C4-2B (cell line): Measurements from ENCODE around the gene TIPARP.

Experiments
- H3K27ac ChIP-seq: fragments of 450-650 bp; 2 replicates; pipeline ENCODE4 v1.5.1; 2017
- ZFX ChIP-seq: fragments of 450-650 bp; IDR thresholded peaks from 2 replicates; pipeline ENCODE4 v1.6.1; 2017
- TF ChIP-seq, protein P1 (sequence below): fragments of 450-650 bp; conservative IDR thresholded peaks from 2 replicates; pipeline ENCODE4 v1.5.1; 2017; ENCODE audit warnings: mild to moderate bottlenecking

Gene TIPARP

DNA sequence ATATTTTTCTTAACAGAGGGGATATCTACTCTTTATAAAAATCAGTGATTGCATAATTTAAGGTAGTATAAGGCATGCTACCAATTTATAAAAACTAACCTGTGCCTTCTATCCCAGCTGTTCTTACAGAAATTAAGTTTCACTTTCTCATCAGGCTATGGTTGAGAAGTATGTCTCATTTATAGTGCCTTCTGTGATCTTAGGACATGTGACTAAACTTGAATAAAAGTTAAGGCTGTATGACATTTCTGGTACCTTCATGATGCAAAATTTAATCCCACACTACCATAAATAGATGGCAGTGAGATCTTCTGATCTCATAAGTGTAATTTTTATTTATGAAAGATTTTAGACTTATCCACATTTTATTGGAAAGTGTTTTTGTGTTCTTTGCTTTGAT is 12.6 kb downstream of the TIPARP start:
- no peak for TF ChIP-seq ZFX
- TF ChIP-seq, protein P1, sequence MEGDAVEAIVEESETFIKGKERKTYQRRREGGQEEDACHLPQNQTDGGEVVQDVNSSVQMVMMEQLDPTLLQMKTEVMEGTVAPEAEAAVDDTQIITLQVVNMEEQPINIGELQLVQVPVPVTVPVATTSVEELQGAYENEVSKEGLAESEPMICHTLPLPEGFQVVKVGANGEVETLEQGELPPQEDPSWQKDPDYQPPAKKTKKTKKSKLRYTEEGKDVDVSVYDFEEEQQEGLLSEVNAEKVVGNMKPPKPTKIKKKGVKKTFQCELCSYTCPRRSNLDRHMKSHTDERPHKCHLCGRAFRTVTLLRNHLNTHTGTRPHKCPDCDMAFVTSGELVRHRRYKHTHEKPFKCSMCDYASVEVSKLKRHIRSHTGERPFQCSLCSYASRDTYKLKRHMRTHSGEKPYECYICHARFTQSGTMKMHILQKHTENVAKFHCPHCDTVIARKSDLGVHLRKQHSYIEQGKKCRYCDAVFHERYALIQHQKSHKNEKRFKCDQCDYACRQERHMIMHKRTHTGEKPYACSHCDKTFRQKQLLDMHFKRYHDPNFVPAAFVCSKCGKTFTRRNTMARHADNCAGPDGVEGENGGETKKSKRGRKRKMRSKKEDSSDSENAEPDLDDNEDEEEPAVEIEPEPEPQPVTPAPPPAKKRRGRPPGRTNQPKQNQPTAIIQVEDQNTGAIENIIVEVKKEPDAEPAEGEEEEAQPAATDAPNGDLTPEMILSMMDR = no peak

DNA sequence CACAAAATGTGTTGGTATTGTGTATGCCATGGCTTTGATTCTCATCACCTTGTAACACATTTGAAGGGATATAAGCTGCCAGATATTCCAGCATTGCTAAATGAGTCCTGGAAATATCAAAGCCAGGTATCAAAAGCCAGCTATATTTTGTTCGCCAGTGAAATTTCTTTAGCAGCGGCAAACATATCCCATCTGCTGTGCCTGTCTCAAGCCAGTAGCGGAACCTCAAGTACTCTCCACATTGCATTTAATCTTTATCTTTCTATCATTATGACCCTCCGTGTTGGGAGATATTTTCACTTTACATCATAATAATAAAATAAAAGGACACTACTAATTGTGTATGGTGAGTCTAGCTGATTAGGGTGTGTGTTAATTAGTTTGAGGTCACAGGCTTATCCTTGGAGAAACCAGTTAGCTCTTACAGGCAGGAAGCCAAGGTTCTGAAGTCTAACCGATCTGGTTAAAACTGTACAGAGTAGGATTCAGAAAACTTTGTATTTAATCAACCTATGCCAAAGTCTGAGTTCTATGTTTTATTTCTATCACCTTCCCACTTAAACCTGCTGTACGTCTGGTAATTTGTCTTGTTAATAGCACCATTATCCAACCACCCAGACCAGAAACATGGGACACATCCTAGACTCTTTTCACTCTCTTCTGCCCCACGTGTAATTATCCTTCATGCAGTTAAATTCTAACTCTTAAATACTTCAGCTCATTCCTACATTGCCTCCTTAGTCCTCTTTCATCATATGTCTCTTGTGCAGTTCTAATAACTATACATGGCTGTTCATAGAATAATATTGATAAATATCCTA is 14.5 kb downstream of the TIPARP start:
- TF ChIP-seq ZFX = no peak
- TF ChIP-seq, protein P1 = no peak

More for the DNA sequence above, 12.6 kb downstream of the TIPARP start:
- H3K27ac ChIP-seq = no peak overlapping the region

DNA sequence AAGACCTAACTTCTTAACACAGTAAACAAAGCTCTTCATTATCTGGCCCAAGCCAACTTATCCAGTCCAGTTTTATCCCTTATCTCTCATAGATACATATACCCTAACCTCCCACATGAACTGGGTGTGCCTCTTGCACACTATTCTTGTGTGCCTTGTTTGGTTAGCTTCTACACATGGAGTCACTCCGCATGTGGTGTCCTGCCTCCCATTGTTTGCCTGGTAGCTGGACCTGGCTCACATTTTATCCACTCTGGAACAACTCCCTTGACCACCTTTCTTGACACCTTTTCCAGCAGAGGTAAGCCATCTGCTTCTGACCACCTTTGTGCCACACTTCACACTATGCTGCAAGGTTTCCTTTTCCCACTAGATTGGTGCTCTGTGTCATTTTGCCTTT is 15.2 kb downstream of the TIPARP start:
- TF ChIP-seq, protein P1 = no peak
- TF ChIP-seq ZFX = no peak
- H3K27ac ChIP-seq = no peak overlapping the region

More for the DNA sequence above, 14.5 kb downstream of the TIPARP start:
- no peak overlapping the region for H3K27ac ChIP-seq

DNA sequence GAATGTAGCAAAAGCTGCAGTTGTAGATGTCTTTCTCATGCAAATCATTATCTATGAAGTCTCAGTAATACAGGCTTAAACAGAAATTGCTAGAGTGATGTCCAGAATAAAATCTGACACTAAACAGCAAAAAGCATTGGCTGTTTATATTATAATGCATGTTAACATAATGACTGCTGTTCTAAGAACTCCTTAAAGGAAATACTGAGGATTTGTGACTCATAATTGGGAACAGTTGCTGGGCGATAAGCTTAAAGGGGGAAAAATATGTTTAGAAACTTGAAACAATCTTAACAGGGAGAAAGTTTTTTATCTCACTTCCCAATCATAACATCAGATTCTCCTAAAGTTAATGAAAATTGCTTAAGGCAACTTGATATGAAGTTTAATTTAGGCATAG is 17.5 kb downstream of the TIPARP start:
- TF ChIP-seq ZFX = no peak
- TF ChIP-seq, protein P1 = no peak
- H3K27ac ChIP-seq = no peak overlapping the region

DNA sequence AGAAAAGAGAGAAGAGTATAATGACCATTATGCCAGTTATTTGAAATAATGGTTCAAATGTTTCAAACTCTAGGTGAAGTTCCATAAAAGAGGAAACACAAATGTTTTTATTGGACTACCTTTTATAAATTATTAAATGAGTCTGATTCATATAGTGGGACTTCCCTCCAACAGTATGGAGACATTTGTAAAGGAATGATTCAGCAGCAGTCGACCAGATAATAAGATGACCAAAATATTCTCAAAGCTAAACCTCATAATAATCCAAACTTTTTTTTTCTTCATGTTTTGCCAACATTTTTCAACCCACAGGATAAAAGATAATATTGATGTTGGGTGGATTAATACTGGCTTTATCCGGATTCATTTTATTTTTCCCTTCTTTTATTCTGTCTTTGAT is 18.8 kb downstream of the TIPARP start:
- TF ChIP-seq, protein P1 = no peak
- no peak for TF ChIP-seq ZFX
- no peak overlapping the region for H3K27ac ChIP-seq

DNA sequence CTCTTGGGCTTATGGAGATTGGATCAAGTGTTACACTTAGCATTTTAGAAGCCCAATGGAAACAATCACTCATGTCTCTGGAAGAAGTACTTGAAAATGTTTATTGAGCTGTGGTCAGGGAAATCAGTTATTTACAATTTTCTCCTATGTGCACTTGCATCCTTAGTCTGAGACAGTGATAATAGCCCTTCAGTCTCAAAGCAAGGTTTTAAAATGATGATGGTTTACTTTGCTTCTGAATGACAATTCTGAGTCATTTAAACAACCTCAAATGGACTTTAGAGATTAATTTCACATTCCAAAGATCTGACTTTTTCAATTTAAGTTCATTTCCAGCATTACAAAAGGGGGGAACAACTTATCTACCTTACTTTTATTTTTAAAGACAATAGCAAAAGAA is 20.1 kb downstream of the TIPARP start:
- TF ChIP-seq ZFX = no peak
- TF ChIP-seq, protein P1 = no peak

DNA sequence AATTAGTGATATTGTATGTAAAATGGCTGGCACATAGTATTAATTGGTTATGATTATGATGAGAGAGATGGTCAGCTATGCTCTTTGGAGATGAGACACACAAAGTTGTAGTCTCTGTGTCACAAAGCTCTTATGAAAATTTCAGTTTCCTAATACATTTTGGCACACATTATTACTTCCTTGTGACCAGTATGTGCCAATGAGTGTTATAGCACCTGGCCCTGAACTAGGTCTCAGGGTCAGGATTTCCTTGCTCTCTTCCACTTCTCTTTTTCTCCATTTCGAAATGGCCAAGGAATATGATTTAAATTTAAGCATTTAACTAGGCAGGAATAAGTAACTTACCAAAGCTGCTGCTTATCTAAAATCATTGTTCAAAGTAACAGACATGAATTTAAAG is 28.0 kb downstream of the TIPARP start:
- no peak overlapping the region for H3K27ac ChIP-seq
- TF ChIP-seq ZFX = no peak
- TF ChIP-seq, protein P1 = no peak

More for the DNA sequence above, 20.1 kb downstream of the TIPARP start:
- H3K27ac ChIP-seq = no peak overlapping the region
